ENCODE results near the gene SSRP1. TPM values are rescaled to one million over a fixed set of nuclear protein-coding genes. Genes with fewer than 3 reads are reported as not detected.
"Not testable (repeated sequence)": the region's sequence is repeated elsewhere in the genome, so short reads cannot be mapped to it uniquely, and the experiment has no call there.

SSRP1 gene
- total RNA-seq, 1 donor from 2014 or later, result 62.2 TPM

DNA sequence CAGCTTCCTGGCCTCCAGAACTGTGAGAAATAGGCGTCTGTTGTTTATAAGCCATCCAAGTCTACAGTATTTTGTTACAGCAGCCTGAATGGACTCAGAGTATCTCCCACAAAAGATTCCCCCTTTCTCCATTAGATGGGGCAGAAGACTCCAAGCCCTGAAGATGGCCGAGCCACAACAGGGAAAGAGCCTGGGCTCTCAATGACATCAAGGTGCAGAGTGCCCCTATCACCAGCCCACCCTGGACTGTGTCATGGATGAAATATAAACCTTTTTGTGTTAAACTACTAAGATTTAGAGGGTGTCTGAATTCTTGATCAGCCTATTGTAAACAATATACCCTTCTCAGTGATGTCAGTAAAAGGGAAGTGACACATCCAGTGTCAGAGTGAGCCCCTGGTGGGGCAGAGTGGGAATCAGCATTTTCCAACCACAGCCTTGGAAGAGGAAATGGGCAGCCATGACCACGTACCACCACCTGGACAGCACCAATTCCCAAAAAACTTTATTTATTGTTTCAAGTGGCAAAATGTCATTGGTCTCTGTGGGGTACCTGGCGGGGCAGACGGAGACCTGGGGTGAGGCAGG, 36.4 kb downstream of the SSRP1 start:
- no peak overlapping the region for H3K27ac ChIP-seq
- H3K4me3 ChIP-seq, result no peak overlapping the region
- peaks cover 56% of the 10 kb centered on the region for H3K36me3 ChIP-seq
- H3K27me3 ChIP-seq (ENCODE audit: low read depth), result no peaks in the 10 kb centered on the region
- intact Hi-C loops (cut with DNase I), result no loop called here
- H3K4me1 ChIP-seq, result peaks cover 22% of the 10 kb centered on the region
- peaks cover 13% of the 10 kb centered on the region for H3K9me3 ChIP-seq
- ATAC-seq (no peak), DNase-seq (no peak)
- TF ChIP-seq, protein P1, sequence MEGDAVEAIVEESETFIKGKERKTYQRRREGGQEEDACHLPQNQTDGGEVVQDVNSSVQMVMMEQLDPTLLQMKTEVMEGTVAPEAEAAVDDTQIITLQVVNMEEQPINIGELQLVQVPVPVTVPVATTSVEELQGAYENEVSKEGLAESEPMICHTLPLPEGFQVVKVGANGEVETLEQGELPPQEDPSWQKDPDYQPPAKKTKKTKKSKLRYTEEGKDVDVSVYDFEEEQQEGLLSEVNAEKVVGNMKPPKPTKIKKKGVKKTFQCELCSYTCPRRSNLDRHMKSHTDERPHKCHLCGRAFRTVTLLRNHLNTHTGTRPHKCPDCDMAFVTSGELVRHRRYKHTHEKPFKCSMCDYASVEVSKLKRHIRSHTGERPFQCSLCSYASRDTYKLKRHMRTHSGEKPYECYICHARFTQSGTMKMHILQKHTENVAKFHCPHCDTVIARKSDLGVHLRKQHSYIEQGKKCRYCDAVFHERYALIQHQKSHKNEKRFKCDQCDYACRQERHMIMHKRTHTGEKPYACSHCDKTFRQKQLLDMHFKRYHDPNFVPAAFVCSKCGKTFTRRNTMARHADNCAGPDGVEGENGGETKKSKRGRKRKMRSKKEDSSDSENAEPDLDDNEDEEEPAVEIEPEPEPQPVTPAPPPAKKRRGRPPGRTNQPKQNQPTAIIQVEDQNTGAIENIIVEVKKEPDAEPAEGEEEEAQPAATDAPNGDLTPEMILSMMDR (IDR thresholded peaks at IDR 0.05), result no peak

DNA sequence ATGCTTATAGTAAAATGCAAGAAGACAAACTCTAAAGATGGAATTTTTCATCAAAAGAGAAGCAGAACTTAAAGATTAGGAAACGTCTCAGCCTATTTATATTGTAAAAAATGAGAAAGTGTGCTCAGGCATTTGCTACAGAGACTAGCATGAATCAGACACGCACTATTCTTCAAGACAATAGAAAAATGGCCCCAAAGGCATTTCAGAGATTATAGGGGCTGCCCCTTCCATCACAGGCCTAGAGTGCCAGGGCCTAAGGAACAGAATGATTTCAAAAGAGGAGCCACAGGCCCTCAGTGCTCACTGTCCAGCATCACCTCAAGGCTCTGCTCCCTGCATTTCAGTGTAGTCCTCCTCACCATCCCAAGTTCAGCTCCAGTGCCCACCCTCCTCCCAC, 38.5 kb downstream of the SSRP1 start:
- no peaks in the 10 kb centered on the region for H3K27me3 ChIP-seq (ENCODE audit: low read depth)
- no peak overlapping the region for H3K27ac ChIP-seq
- DNase-seq (no peak), ATAC-seq (no peak)
- intact Hi-C loops (cut with DNase I), result no loop called here
- peaks cover 20% of the 10 kb centered on the region for H3K4me1 ChIP-seq
- H3K9me3 ChIP-seq, result peaks cover 13% of the 10 kb centered on the region
- peaks cover 40% of the 10 kb centered on the region for H3K36me3 ChIP-seq
- TF ChIP-seq, protein P1 (IDR thresholded peaks at IDR 0.05), result no peak
- no peak overlapping the region for H3K4me3 ChIP-seq

DNA sequence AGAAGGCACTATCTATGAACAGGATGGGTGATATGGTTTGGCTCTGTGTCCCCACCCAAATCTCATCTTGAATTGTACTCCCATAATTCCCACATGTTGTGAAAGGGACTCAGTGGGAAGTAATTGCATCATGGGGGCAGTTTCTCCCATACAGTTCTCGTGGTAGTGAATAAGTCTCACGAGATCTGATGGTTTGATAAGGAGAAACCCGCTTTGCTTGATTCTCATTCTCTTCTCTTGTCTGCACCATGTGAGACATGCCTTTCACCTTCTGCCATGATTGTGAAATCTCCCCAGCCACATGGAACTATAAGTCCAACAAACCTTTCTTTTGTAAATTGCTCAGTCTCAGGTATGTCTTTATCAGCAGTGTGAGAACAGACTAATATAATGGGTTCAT, 39.5 kb downstream of the SSRP1 start:
- peaks cover 13% of the 10 kb centered on the region for H3K9me3 ChIP-seq
- DNase-seq; H3K4me3 ChIP-seq; intact Hi-C loops (cut with DNase I); H3K27me3 ChIP-seq (ENCODE audit: low read depth); ATAC-seq: not testable (repeated sequence)
- peak overlapping the region; percentile 68 for H3K27ac ChIP-seq
- peaks cover 20% of the 10 kb centered on the region for H3K4me1 ChIP-seq
- H3K36me3 ChIP-seq, result peaks cover 30% of the 10 kb centered on the region

GRCh38 chr11:57294225-57295131, 41.2 kb downstream of the SSRP1 start:
- peaks cover 8% of the 10 kb centered on the region for H3K9me3 ChIP-seq
- no peak for DNase-seq
- intact Hi-C loops (cut with DNase I), result no loop called here
- peaks cover 25% of the 10 kb centered on the region for H3K4me1 ChIP-seq
- TF ChIP-seq, protein P1 (IDR thresholded peaks at IDR 0.05), result no peak
- H3K36me3 ChIP-seq, result peaks cover 13% of the 10 kb centered on the region
- H3K4me3 ChIP-seq, result no peak overlapping the region
- H3K27me3 ChIP-seq (ENCODE audit: low read depth), result no peaks in the 10 kb centered on the region
- ATAC-seq, result peak; percentile 85 to 92
- H3K27ac ChIP-seq, result peak overlapping the region; percentile 68

GRCh38 chr11:57290288-57290687, 45.4 kb downstream of the SSRP1 start:
- Histone ChIP-seq H3K9me3 (no peaks in the 10 kb centered on the region), H3K27me3 (ENCODE audit: low read depth) (no peaks in the 10 kb centered on the region), H3K27ac (no peak overlapping the region), H3K36me3 (no peaks in the 10 kb centered on the region), H3K4me3 (no peak overlapping the region), H3K4me1 (peaks cover 27% of the 10 kb centered on the region)
- intact Hi-C loops (cut with DNase I), result no loop called here
- ATAC-seq (no peak), DNase-seq (no peak)
- TF ChIP-seq, protein P1 (IDR thresholded peaks at IDR 0.05), result no peak
